CD8-positive, alpha-beta memory T cell (primary cell): ENCODE measurements around the gene FAF1. TPM values are rescaled to one million over a fixed set of nuclear protein-coding genes. Genes with fewer than 3 reads are reported as not detected.

Source experiments
- CTCF ChIA-PET: fragments of 350-600 bp; sonication (Branson Sonifier 250); formaldehyde crosslinking; loops from one replicate; lab custom pipeline; 2021; ENCODE audit warnings: antibody characterized with exemption; lab: Charles Lee
- POLR2A ChIA-PET: fragments of 350-600 bp; sonication (Branson Sonifier 250); formaldehyde crosslinking; loops from one replicate; lab custom pipeline; 2021; ENCODE audit warnings: antibody characterized with exemption; lab: Charles Lee
- DNase-seq, 5 donors: peaks; one replicate each; pipeline versions ENCODE4 v3.0.0 to v3.0.0-alpha.2; 2020 to 2022; ENCODE audit warnings: mixed read lengths in 1 of 5
- H3K27ac ChIP-seq: one replicate; pipeline ENCODE4 v1.7.0; 2013; ENCODE audit warnings: low read depth, mild to moderate bottlenecking, low read length, moderate library complexity
- H3K27me3 ChIP-seq: 2 replicates; pipeline ENCODE4 v1.7.0; 2013; ENCODE audit warnings: low read length, mild to moderate bottlenecking; ENCODE audit not compliant: insufficient read depth, poor library complexity, severe bottlenecking
- H3K36me3 ChIP-seq: 2 replicates; pipeline ENCODE4 v1.7.0; 2013; ENCODE audit warnings: mild to moderate bottlenecking, low read length, moderate library complexity; ENCODE audit not compliant: insufficient read depth
- H3K4me1 ChIP-seq: 2 replicates; pipeline ENCODE4 v1.7.0; 2013; ENCODE audit warnings: mild to moderate bottlenecking, low read length, moderate library complexity; ENCODE audit not compliant: insufficient read depth
- H3K4me3 ChIP-seq: 2 replicates; pipeline ENCODE4 v1.7.0; 2013; ENCODE audit warnings: mild to moderate bottlenecking, low read length
- H3K9me3 ChIP-seq: 2 replicates; pipeline ENCODE4 v1.7.0; 2013; ENCODE audit warnings: mild to moderate bottlenecking, low read length
- H3K27ac Mint-ChIP-seq, 8 donors: one replicate each; pipeline ENCODE4 v1.8.0; 2020 to 2021; ENCODE audit warnings: mixed read lengths in 8 of 8, mild to moderate bottlenecking in 6 of 8, inconsistent platforms in 3 of 8, moderate library complexity in 3 of 8
- H3K27me3 Mint-ChIP-seq, 2 donors: one replicate each; pipeline ENCODE4 v1.8.0; 2020 to 2021; ENCODE audit warnings: mixed read lengths in 2 of 2, mild to moderate bottlenecking in 1 of 2, moderate library complexity in 1 of 2
- H3K36me3 Mint-ChIP-seq, 3 donors: one replicate each; pipeline ENCODE4 v1.8.0; 2020 to 2021; ENCODE audit warnings: mixed read lengths in 3 of 3, inconsistent platforms in 1 of 3, mild to moderate bottlenecking in 1 of 3
- H3K4me1 Mint-ChIP-seq, 3 donors: one replicate each; pipeline ENCODE4 v1.8.0; 2020 to 2021; ENCODE audit warnings: mixed read lengths in 3 of 3, inconsistent platforms in 1 of 3, mild to moderate bottlenecking in 1 of 3
- H3K4me3 Mint-ChIP-seq, 7 donors: one replicate each; pipeline ENCODE4 v1.8.0; 2020 to 2021; ENCODE audit warnings: mixed read lengths in 7 of 7, mild to moderate bottlenecking in 6 of 7, moderate library complexity in 4 of 7, inconsistent platforms in 2 of 7
- H3K9me3 Mint-ChIP-seq, 5 donors: one replicate each; pipeline ENCODE4 v1.8.0; 2020 to 2022; ENCODE audit warnings: mixed read lengths in 5 of 5, mild to moderate bottlenecking in 3 of 5, moderate library complexity in 2 of 5, inconsistent platforms in 1 of 5
- polyA plus RNA-seq: library from polyadenylated mRNA; unstranded; fragments of 300-500 nt; fragmentation: Illumina TruSeq; gene quantifications from one replicate; pipeline ENCODE4 v1.2.3, GENCODE V29; 2021
- total RNA-seq, 2 experiments: library from RNA; stranded (reverse); gene quantifications; one replicate each; pipeline ENCODE4 v1.2.3, GENCODE V29; 2021

The FAF1 gene
- total and polyA plus RNA-seq, 3 experiments from 2014 or later = 66.4 to 87.1 (median 78.2) TPM

DNA sequence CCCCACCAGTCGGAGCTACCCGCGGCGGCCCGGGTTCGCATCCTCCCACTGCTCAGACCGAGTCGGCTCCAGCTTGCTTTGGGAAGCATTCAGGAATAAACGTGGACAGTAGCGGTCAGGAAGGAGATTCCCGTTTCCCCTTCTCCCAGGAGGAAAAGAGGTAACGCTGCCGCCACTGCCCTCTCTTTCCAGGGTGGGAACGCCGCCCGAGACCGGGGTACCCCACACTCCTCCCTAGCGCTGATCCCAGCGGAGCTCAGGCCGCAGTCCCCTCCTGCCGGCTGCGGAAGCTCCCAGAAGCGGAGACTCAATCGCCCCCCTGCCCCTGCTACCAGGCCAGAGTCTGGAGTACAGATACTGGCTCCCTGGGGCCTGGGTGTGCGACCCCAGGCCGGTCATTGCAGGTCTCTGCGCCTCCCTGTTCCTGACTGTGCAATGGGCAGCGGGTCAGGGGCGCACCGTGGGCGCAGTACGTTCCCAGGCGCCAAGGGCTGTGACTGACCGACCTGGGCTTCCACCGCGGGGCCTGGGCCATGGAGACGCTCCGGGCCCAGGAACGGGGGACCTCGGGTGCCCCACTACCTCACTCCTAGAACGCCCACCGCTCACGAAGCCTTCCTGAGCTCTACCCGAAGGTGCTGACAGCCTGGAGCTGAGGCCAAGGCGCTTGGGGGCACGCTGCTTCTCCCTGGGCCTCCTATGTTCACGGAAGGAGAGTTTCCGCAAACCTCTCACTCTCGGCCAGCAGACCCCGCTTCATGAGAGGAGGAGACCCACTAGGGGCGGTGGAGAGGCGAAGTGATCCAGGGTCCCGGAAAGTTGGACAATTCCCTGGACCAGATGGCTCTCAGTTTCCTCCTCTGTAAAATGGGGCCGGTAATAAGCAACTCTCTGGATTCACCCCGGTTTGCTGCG, 544.6 kb downstream of the FAF1 start:
- peaks cover 0 to 14% (median 1%) of the 10 kb centered on the region in 5 donors for H3K9me3 Mint-ChIP-seq
- peaks cover 0 to 8% (median 0%) of the 10 kb centered on the region in 3 donors for H3K36me3 Mint-ChIP-seq
- peaks cover 58 to 64% of the 10 kb centered on the region in 2 donors for H3K27me3 Mint-ChIP-seq
- H3K27ac Mint-ChIP-seq = no peak overlapping the region
- no peaks in the 10 kb centered on the region for H3K4me1 ChIP-seq
- ChIA-PET CTCF (no interaction called here), POLR2A (no interaction called here)
- H3K4me1 Mint-ChIP-seq = peaks cover 23 to 27% (median 24%) of the 10 kb centered on the region in 3 donors
- no peak for DNase-seq
- no peak overlapping the region for H3K4me3 Mint-ChIP-seq
- no peak overlapping the region for H3K4me3 ChIP-seq
- no peaks in the 10 kb centered on the region for H3K9me3 ChIP-seq
- no peaks in the 10 kb centered on the region for H3K36me3 ChIP-seq
- H3K27ac ChIP-seq = no peak overlapping the region
- peaks cover 5% of the 10 kb centered on the region for H3K27me3 ChIP-seq

- H3K9me3 ChIP-seq = no peaks in the 10 kb centered on the region
- POLR2A ChIA-PET = no interaction called here
- CTCF ChIA-PET = no interaction called here
- Mint-ChIP-seq H3K27ac (no peak overlapping the region), H3K4me1 (peaks cover 17 to 20% (median 17%) of the 10 kb centered on the region in 3 donors), H3K27me3 (peaks cover 52 to 60% of the 10 kb centered on the region in 2 donors), H3K36me3 (peaks cover 0 to 8% (median 0%) of the 10 kb centered on the region in 3 donors), H3K9me3 (peaks cover 0 to 11% (median 3%) of the 10 kb centered on the region in 5 donors), H3K4me3 (no peak overlapping the region)
- H3K4me1 ChIP-seq = no peaks in the 10 kb centered on the region
- no peaks in the 10 kb centered on the region for H3K36me3 ChIP-seq
- H3K4me3 ChIP-seq = no peak overlapping the region
- DNase-seq = no peak
- peaks cover 4% of the 10 kb centered on the region for H3K27me3 ChIP-seq
- H3K27ac ChIP-seq = no peak overlapping the region
Measured at GRCh38 chr1:50414853-50415234, 545.2 kb downstream of the FAF1 start.

- peaks cover 42 to 54% of the 10 kb centered on the region in 2 donors for H3K27me3 Mint-ChIP-seq
- peaks cover 11 to 15% (median 13%) of the 10 kb centered on the region in 3 donors for H3K4me1 Mint-ChIP-seq
- CTCF ChIA-PET = no interaction called here
- POLR2A ChIA-PET = no interaction called here
- peaks cover 0 to 8% (median 0%) of the 10 kb centered on the region in 3 donors for H3K36me3 Mint-ChIP-seq
- no peak overlapping the region for H3K4me3 Mint-ChIP-seq
- DNase-seq = no peak
- Histone ChIP-seq H3K9me3 (no peaks in the 10 kb centered on the region), H3K27ac (no peak overlapping the region), H3K4me1 (no peaks in the 10 kb centered on the region), H3K4me3 (no peak overlapping the region), H3K36me3 (no peaks in the 10 kb centered on the region), H3K27me3 (peaks cover 4% of the 10 kb centered on the region)
- H3K9me3 Mint-ChIP-seq = peaks cover 0 to 11% (median 3%) of the 10 kb centered on the region in 5 donors
- H3K27ac Mint-ChIP-seq = no peak overlapping the region
Measured at GRCh38 chr1:50412813-50413476, 547.1 kb downstream of the FAF1 start.

GRCh38 chr1:50405814-50406213, 554.3 kb downstream of the FAF1 start:
- H3K4me1 Mint-ChIP-seq = no peaks in the 10 kb centered on the region
- H3K27me3 Mint-ChIP-seq = peaks cover 30 to 52% of the 10 kb centered on the region in 2 donors
- H3K36me3 Mint-ChIP-seq = peaks cover 0 to 6% (median 0%) of the 10 kb centered on the region in 3 donors

DNA sequence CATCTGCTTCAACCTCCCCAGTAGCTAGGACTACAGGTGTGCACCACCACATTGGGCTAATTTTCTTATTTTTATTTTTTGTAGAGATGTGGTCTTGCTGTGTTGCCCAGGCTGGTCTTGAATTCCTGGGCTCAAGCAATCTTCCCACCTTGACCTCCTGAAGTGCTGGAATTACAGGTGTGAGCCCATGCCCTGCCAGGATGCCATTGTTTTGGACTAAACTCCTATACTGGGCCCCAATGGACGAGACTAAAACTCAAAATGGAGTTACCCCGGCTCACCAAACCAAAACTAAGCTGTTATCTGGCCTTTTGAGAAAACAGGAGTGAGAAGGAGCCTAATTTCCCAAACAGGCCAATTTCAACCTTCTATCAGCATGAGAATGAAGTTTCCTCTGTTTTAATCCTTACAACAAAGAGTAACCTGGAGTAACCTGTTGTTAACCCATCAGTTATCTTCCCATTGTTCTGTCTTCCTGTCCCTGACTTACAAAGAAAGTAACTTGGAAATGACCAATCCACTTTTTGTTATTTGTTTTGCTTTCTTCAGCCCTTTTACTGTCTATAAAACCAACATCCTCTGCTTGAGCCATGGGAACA, 566.4 kb downstream of the FAF1 start:
- no peaks in the 10 kb centered on the region for H3K4me1 ChIP-seq
- no peak for DNase-seq
- Mint-ChIP-seq H3K9me3 (peaks cover 0 to 8% (median 4%) of the 10 kb centered on the region in 5 donors), H3K4me3 (no peak overlapping the region), H3K27ac (no peak overlapping the region), H3K36me3 (peaks cover 0 to 13% (median 0%) of the 10 kb centered on the region in 3 donors), H3K4me1 (no peaks in the 10 kb centered on the region), H3K27me3 (peaks cover 14 to 61% of the 10 kb centered on the region in 2 donors)
- no peaks in the 10 kb centered on the region for H3K27me3 ChIP-seq
- CTCF ChIA-PET = no interaction called here
- no peak overlapping the region for H3K27ac ChIP-seq
- POLR2A ChIA-PET = no interaction called here
- no peaks in the 10 kb centered on the region for H3K9me3 ChIP-seq
- H3K4me3 ChIP-seq = no peak overlapping the region
- H3K36me3 ChIP-seq = no peaks in the 10 kb centered on the region

More at GRCh38 chr1:50405814-50406213, 554.3 kb downstream of the FAF1 start:
- H3K36me3 ChIP-seq = no peaks in the 10 kb centered on the region
- no peak overlapping the region for H3K4me3 Mint-ChIP-seq
- no peak overlapping the region for H3K4me3 ChIP-seq
- CTCF ChIA-PET = no interaction called here
- H3K9me3 ChIP-seq = no peaks in the 10 kb centered on the region
- H3K9me3 Mint-ChIP-seq = peaks cover 0 to 5% (median 3%) of the 10 kb centered on the region in 5 donors
- no peaks in the 10 kb centered on the region for H3K4me1 ChIP-seq
- no peak for DNase-seq
- POLR2A ChIA-PET = no interaction called here
- no peak overlapping the region for H3K27ac Mint-ChIP-seq
- H3K27me3 ChIP-seq = no peaks in the 10 kb centered on the region
- no peak overlapping the region for H3K27ac ChIP-seq

Other genes starting within 250 kb of the FAF1 start
- 1 to 10 TPM; 6.5 to 6.6 TPM for gene CDKN2C, start 10.0 kb upstream of the FAF1 start, total RNA-seq
- 9.9 TPM for gene CDKN2C, start 10.0 kb upstream of the FAF1 start, polyA plus RNA-seq
- not detected for gene C1orf185, start 142.0 kb upstream of the FAF1 start, total RNA-seq
- not detected for gene C1orf185, start 142.0 kb upstream of the FAF1 start, polyA plus RNA-seq